ENCODE measurements around the gene CPNE4. TPM values are rescaled to one million over a fixed set of nuclear protein-coding genes. Genes with fewer than 3 reads are reported as not detected.

CPNE4 gene
- total RNA-seq, 1 donor: not detected

GRCh38 chr3:131995891-131996290 lies 38.9 kb downstream of the CPNE4 start:
- H3K4me3 ChIP-seq (ENCODE audit: low read depth, low read length): no peak overlapping the region
- no peak for DNase-seq (ENCODE audit: low read depth)
- TF ChIP-seq, protein P1, sequence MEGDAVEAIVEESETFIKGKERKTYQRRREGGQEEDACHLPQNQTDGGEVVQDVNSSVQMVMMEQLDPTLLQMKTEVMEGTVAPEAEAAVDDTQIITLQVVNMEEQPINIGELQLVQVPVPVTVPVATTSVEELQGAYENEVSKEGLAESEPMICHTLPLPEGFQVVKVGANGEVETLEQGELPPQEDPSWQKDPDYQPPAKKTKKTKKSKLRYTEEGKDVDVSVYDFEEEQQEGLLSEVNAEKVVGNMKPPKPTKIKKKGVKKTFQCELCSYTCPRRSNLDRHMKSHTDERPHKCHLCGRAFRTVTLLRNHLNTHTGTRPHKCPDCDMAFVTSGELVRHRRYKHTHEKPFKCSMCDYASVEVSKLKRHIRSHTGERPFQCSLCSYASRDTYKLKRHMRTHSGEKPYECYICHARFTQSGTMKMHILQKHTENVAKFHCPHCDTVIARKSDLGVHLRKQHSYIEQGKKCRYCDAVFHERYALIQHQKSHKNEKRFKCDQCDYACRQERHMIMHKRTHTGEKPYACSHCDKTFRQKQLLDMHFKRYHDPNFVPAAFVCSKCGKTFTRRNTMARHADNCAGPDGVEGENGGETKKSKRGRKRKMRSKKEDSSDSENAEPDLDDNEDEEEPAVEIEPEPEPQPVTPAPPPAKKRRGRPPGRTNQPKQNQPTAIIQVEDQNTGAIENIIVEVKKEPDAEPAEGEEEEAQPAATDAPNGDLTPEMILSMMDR (IDR thresholded peaks at IDR 0.05; ENCODE audit: insufficient read depth, low read length): no peak

- no peak overlapping the region for H3K4me3 ChIP-seq (ENCODE audit: low read depth, low read length)
- TF ChIP-seq, protein P1 (IDR thresholded peaks at IDR 0.05; ENCODE audit: insufficient read depth, low read length): no peak
- DNase-seq (ENCODE audit: low read depth): no peak
These were observed 45.5 kb downstream of the CPNE4 start for GRCh38 chr3:131989318-131989717.

GRCh38 chr3:131988209-131988608 lies 46.6 kb downstream of the CPNE4 start:
- TF ChIP-seq, protein P1 (IDR thresholded peaks at IDR 0.05; ENCODE audit: insufficient read depth, low read length): no peak
- no peak for DNase-seq (ENCODE audit: low read depth)
- no peak overlapping the region for H3K4me3 ChIP-seq (ENCODE audit: low read depth, low read length)

GRCh38 chr3:131983689-131984088 lies 51.1 kb downstream of the CPNE4 start:
- TF ChIP-seq, protein P1 (IDR thresholded peaks at IDR 0.05; ENCODE audit: insufficient read depth, low read length): no peak
- no peak for DNase-seq (ENCODE audit: low read depth)
- no peak overlapping the region for H3K4me3 ChIP-seq (ENCODE audit: low read depth, low read length)

GRCh38 chr3:131981323-131981722 lies 53.5 kb downstream of the CPNE4 start:
- no peak overlapping the region for H3K4me3 ChIP-seq (ENCODE audit: low read depth, low read length)
- TF ChIP-seq, protein P1 (IDR thresholded peaks at IDR 0.05; ENCODE audit: insufficient read depth, low read length): no peak
- DNase-seq (ENCODE audit: low read depth): no peak

DNA sequence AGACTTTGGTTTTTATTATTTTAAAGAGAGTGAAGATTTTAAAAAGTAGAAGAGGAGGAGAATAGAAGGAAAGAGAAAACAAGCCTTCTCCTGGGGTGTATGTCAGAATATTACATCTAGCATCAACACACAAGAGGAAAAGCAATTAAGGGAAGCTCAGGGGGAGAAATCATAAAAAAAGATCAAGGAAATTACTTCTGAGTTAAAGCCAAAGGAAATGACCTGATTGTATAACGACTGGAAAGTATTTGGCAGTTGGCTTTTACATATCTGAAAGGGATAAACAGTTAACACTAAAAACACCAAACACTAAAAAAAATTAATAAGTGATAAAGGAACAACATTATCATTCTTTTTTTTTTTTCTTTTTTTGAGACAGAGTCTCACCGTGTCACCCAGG lies 58.4 kb downstream of the CPNE4 start:
- no peak for DNase-seq (ENCODE audit: low read depth)
- no peak overlapping the region for H3K4me3 ChIP-seq (ENCODE audit: low read depth, low read length)
- TF ChIP-seq, protein P1 (IDR thresholded peaks at IDR 0.05; ENCODE audit: insufficient read depth, low read length): no peak

DNA sequence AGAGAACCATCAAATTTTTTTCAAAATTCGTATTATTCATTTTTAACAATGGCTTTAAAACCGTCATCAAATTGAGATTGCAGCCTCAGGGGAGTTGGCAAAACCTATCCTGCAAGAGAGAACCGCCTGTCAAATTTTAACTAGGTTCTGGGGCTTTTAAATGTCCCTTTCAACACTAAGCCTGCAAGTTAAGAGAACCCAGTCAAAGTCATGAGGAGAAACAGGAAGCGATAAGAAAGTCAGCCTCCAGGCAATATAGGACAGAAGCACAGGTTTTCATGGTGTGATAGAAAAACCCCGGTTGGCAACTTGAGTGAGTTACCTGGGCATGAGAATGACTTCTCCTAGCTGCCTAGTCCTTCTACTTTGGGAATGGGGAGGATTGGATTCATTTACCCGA lies 59.8 kb downstream of the CPNE4 start:
- no peak for DNase-seq (ENCODE audit: low read depth)
- TF ChIP-seq, protein P1 (IDR thresholded peaks at IDR 0.05; ENCODE audit: insufficient read depth, low read length): no peak
- H3K4me3 ChIP-seq (ENCODE audit: low read depth, low read length): no peak overlapping the region
